Ovary (tissue), 3 donors: ENCODE measurements around the gene FARS2.

Experiments used
- EP300 ChIP-seq: sonication (generic); formaldehyde crosslinking; IDR thresholded peaks from one replicate; pipeline ENCODE4 v1.6.1; 2017; ENCODE audit warnings: antibody characterized with exemption
- TF ChIP-seq, protein P1 (sequence below), 3 donors: fragments of 450-650 bp in 2 of 3; fragments of 200-600 bp in 1 of 3; IDR thresholded peaks; one replicate each; pipeline versions ENCODE4 v1.5.1 to v1.8.0; 2016 to 2022; ENCODE audit warnings: antibody characterized with exemption in 3 of 3, mild to moderate bottlenecking in 1 of 3
- donor health status: DM: no; HTN: no; CAD: no.

DNA sequence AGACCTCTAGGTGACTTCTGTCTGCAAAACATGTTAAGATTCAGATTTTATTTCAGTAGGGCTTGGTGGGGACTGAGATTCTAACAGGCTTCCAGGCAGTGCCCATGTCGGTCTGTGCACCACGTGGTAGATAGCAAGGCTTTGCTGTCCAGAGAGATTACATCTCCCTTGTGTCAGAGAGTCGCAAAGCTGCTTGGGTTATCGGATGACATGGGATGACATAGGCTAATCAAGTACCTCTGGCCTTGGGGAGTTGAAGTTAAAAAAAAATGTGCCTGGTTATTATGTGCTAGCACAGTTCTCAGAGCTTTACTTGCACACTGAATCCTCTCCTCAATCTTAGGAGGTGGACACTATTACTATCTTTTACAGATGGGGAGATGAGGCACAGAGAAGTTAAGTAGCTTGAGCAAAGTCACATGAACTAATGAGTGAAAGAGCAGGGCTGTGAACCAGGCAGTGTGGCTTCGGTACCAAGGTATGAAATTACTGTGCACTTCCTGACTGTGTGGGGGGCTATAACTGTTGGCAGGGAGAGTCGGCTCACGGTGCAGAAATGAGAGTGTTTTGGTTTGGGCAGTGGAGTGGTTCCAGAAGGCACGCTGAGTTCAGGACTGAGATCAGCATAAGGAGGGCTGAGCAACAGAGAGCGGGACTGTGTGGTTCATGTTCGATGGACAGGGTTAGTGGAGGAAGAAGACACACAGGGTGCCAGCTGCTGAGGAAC is 41.1 kb downstream of the FARS2 start:
- TF ChIP-seq, protein P1, sequence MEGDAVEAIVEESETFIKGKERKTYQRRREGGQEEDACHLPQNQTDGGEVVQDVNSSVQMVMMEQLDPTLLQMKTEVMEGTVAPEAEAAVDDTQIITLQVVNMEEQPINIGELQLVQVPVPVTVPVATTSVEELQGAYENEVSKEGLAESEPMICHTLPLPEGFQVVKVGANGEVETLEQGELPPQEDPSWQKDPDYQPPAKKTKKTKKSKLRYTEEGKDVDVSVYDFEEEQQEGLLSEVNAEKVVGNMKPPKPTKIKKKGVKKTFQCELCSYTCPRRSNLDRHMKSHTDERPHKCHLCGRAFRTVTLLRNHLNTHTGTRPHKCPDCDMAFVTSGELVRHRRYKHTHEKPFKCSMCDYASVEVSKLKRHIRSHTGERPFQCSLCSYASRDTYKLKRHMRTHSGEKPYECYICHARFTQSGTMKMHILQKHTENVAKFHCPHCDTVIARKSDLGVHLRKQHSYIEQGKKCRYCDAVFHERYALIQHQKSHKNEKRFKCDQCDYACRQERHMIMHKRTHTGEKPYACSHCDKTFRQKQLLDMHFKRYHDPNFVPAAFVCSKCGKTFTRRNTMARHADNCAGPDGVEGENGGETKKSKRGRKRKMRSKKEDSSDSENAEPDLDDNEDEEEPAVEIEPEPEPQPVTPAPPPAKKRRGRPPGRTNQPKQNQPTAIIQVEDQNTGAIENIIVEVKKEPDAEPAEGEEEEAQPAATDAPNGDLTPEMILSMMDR (IDR thresholded peaks at IDR 0.05) = no peak
- no peak for TF ChIP-seq EP300
